SK-N-SH treated with all-trans-retinoic acid at 6 μM for 48 hours (cell line): ENCODE measurements around the gene HSPA1B.

Source experiments
- ATAC-seq: fragments of 200-7000 bp; cut with Tn5 transposase; 3 replicates; pipeline ENCODE4 v1.9.1; 2020; ENCODE audit warnings: mild to moderate bottlenecking, moderate library complexity
- BACH2 ChIP-seq: fragments of 250-450 bp; sonication (Bioruptor Pico); IDR thresholded peaks from 2 replicates; pipeline ENCODE4 v1.9.0; 2021; ENCODE audit warnings: mild to moderate bottlenecking, borderline replicate concordance
- CSDC2 ChIP-seq: fragments of 250-450 bp; sonication (Bioruptor Pico); IDR thresholded peaks from 2 replicates; pipeline ENCODE4 v1.5.0; 2020; ENCODE audit warnings: mild to moderate bottlenecking, moderate library complexity
- ESRRG ChIP-seq: fragments of 250-450 bp; sonication (Bioruptor Pico); IDR thresholded peaks from 2 replicates; pipeline ENCODE4 v1.6.1; 2021; ENCODE audit warnings: mild to moderate bottlenecking
- GLIS3 ChIP-seq: fragments of 250-450 bp; sonication (Bioruptor Pico); IDR thresholded peaks from 2 replicates; pipeline ENCODE4 v1.5.0; 2020; ENCODE audit warnings: mild to moderate bottlenecking, moderate library complexity
- ISL1 ChIP-seq: fragments of 250-450 bp; sonication (Bioruptor Pico); IDR thresholded peaks from 2 replicates; pipeline ENCODE4 v2.1.2; 2022; ENCODE audit warnings: mild to moderate bottlenecking, moderate library complexity
- OSR1 ChIP-seq: fragments of 250-450 bp; sonication (Bioruptor Pico); IDR thresholded peaks from 2 replicates; pipeline ENCODE4 v1.8.0; 2022; ENCODE audit warnings: moderate library complexity, mild to moderate bottlenecking, inconsistent platforms
- PPARA ChIP-seq: fragments of 250-450 bp; sonication (Bioruptor Pico); IDR thresholded peaks from 2 replicates; pipeline ENCODE4 v1.5.0; 2020; ENCODE audit warnings: mild to moderate bottlenecking, borderline replicate concordance
- RARB ChIP-seq: fragments of 250-450 bp; sonication (Bioruptor Pico); IDR thresholded peaks from 2 replicates; pipeline ENCODE4 v1.8.0; 2021; ENCODE audit warnings: mild to moderate bottlenecking, moderate library complexity
- SNAI2 ChIP-seq: fragments of 250-450 bp; sonication (Bioruptor Pico); IDR thresholded peaks from 2 replicates; pipeline ENCODE4 v1.5.0; 2020; ENCODE audit warnings: mild to moderate bottlenecking, moderate library complexity
- TCF4 ChIP-seq: fragments of 250-450 bp; sonication (Bioruptor Pico); IDR thresholded peaks from 2 replicates; pipeline ENCODE4 v1.8.0; 2021; ENCODE audit warnings: mild to moderate bottlenecking, moderate library complexity, borderline replicate concordance
- TOX ChIP-seq: fragments of 250-450 bp; sonication (Bioruptor Pico); IDR thresholded peaks from 2 replicates; pipeline ENCODE4 v1.8.0; 2021; ENCODE audit warnings: mild to moderate bottlenecking, moderate library complexity, borderline replicate concordance
- ZC3H10 ChIP-seq: fragments of 250-450 bp; sonication (Bioruptor Pico); IDR thresholded peaks from 2 replicates; pipeline ENCODE4 v1.5.1; 2021; ENCODE audit warnings: mild to moderate bottlenecking, moderate library complexity
- ZFP3 ChIP-seq: fragments of 250-450 bp; sonication (Bioruptor Pico); IDR thresholded peaks from 2 replicates; pipeline ENCODE4 v1.5.0; 2020; ENCODE audit warnings: mild to moderate bottlenecking, moderate library complexity
- ZFP30 ChIP-seq: fragments of 450-650 bp; formaldehyde crosslinking; IDR thresholded peaks from 2 replicates; pipeline ENCODE4 v1.5.0; 2022; ENCODE audit warnings: mild to moderate bottlenecking, moderate library complexity
- ZNF70 ChIP-seq: fragments of 450-650 bp; formaldehyde crosslinking; IDR thresholded peaks from 2 replicates; pipeline ENCODE4 v1.5.0; 2020; ENCODE audit warnings: mild to moderate bottlenecking, moderate library complexity
- TF ChIP-seq, protein P1 (sequence below): fragments of 250-450 bp; sonication (Bioruptor Pico); IDR thresholded peaks from 2 replicates; pipeline ENCODE4 v1.8.0; 2021; ENCODE audit warnings: low read depth, mild to moderate bottlenecking, moderate library complexity, borderline replicate concordance
- TF ChIP-seq, protein P2 (sequence below): fragments of 250-450 bp; sonication (Bioruptor Pico); IDR thresholded peaks from 2 replicates; pipeline ENCODE4 v1.8.0; 2020; ENCODE audit warnings: mild to moderate bottlenecking, moderate library complexity, borderline replicate concordance
- TF ChIP-seq, protein P3 (sequence below): fragments of 250-450 bp; sonication (Bioruptor Pico); IDR thresholded peaks from 2 replicates; pipeline ENCODE4 v1.5.0; 2020; ENCODE audit warnings: mild to moderate bottlenecking, moderate library complexity
- TF ChIP-seq, protein P4 (sequence below): fragments of 250-450 bp; sonication (Bioruptor Pico); IDR thresholded peaks from 2 replicates; pipeline ENCODE4 v1.5.1; 2021; ENCODE audit warnings: mild to moderate bottlenecking, moderate library complexity

Gene HSPA1B

DNA sequence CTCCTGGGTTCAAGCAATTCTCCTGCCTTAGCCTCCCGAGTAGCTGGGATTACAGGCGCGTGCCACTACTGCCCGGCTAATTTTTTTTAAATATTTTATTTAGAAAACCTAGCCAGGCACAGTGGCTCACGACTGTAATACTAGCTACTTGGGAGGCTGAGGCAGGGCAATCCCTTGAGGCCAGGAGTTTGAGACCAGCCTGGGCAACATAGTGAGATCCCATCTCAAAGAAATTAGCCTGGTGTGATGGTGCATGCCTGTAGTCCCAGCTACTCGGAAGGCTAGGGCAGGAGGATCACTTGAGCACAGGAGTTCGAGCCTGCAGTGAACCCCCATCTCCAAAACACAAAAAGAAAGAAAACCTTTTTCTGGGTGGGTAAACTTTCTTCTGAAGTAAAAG lies 48.8 kb downstream of the HSPA1B start (continued):
- TF ChIP-seq, protein P1, sequence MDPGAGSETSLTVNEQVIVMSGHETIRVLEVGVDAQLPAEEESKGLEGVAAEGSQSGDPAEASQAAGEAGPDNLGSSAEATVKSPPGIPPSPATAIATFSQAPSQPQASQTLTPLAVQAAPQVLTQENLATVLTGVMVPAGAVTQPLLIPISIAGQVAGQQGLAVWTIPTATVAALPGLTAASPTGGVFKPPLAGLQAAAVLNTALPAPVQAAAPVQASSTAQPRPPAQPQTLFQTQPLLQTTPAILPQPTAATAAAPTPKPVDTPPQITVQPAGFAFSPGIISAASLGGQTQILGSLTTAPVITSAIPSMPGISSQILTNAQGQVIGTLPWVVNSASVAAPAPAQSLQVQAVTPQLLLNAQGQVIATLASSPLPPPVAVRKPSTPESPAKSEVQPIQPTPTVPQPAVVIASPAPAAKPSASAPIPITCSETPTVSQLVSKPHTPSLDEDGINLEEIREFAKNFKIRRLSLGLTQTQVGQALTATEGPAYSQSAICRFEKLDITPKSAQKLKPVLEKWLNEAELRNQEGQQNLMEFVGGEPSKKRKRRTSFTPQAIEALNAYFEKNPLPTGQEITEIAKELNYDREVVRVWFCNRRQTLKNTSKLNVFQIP (CRISPR knock-in tag): no peak
- TF ChIP-seq, protein P2, sequence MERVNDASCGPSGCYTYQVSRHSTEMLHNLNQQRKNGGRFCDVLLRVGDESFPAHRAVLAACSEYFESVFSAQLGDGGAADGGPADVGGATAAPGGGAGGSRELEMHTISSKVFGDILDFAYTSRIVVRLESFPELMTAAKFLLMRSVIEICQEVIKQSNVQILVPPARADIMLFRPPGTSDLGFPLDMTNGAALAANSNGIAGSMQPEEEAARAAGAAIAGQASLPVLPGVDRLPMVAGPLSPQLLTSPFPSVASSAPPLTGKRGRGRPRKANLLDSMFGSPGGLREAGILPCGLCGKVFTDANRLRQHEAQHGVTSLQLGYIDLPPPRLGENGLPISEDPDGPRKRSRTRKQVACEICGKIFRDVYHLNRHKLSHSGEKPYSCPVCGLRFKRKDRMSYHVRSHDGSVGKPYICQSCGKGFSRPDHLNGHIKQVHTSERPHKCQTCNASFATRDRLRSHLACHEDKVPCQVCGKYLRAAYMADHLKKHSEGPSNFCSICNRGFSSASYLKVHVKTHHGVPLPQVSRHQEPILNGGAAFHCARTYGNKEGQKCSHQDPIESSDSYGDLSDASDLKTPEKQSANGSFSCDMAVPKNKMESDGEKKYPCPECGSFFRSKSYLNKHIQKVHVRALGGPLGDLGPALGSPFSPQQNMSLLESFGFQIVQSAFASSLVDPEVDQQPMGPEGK (CRISPR knock-in tag): no peak
- TF ChIP-seq CSDC2 (CRISPR knock-in tag): no peak

DNA sequence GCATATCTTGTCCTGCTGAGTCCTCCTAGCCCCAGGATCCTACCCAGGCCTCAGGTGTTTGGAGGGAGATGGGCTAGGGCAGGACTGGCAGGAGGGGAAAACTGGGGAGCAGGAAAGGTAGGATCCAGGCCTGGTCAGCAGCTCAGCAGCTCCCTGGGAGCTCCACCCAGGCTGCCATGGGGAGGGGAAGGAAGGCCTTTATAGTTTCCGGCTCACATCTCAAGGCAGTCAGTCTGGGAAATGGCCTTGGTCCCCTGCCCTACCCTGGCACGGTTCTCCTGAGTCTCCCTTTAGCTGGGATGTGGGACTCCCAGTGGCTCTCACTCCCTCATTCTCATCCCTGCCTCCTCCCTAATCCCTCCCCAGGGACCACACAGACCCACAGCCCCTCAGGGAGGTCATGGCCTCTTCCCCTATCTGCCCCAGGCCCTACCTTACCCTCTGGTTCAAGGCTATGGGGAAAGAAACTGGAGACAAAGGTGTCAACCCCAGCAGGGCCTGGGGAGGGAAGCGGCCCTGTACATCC lies 49.6 kb downstream of the HSPA1B start:
- TF ChIP-seq OSR1 (no peak), ISL1 (CRISPR knock-in tag) (no peak), PPARA (CRISPR knock-in tag) (no peak), ZFP30 (CRISPR knock-in tag) (no peak), ESRRG (CRISPR knock-in tag) (no peak), ZC3H10 (CRISPR knock-in tag) (no peak)
- TF ChIP-seq, protein P3, sequence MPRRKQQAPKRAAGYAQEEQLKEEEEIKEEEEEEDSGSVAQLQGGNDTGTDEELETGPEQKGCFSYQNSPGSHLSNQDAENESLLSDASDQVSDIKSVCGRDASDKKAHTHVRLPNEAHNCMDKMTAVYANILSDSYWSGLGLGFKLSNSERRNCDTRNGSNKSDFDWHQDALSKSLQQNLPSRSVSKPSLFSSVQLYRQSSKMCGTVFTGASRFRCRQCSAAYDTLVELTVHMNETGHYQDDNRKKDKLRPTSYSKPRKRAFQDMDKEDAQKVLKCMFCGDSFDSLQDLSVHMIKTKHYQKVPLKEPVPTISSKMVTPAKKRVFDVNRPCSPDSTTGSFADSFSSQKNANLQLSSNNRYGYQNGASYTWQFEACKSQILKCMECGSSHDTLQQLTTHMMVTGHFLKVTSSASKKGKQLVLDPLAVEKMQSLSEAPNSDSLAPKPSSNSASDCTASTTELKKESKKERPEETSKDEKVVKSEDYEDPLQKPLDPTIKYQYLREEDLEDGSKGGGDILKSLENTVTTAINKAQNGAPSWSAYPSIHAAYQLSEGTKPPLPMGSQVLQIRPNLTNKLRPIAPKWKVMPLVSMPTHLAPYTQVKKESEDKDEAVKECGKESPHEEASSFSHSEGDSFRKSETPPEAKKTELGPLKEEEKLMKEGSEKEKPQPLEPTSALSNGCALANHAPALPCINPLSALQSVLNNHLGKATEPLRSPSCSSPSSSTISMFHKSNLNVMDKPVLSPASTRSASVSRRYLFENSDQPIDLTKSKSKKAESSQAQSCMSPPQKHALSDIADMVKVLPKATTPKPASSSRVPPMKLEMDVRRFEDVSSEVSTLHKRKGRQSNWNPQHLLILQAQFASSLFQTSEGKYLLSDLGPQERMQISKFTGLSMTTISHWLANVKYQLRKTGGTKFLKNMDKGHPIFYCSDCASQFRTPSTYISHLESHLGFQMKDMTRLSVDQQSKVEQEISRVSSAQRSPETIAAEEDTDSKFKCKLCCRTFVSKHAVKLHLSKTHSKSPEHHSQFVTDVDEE (CRISPR knock-in tag): no peak
- TF ChIP-seq, protein P1 (CRISPR knock-in tag): no peak
- peak; percentile 7 for ATAC-seq

DNA sequence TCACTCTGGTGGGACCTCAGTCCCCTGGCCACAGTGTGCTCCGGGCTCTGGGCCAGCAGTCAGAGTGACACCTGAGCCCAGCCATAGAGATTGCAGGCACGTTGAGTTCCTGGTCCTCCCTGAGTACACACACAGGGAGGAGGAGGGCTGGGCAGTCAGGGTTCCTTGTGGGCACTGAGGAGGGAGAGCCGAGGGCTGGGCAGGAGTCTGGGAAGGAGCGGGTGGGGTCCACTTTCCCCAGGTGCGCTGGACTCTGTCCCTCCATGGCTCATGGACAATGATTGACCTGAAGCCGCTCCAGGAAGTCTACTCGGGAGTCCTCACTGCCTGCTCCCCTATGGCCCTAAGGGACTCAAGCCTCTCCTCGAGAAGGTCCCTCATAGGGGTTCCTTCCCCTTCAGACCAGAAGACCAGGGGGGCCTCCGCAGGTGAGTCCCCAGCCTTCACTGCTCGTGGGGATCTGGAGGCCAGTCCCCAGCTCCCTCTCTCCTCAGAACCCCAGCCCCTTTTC lies 50.2 kb downstream of the HSPA1B start:
- TF ChIP-seq SNAI2 (CRISPR knock-in tag): no peak
- ATAC-seq: peak; percentile 30; the same call in 2 of the 3 replicates

DNA sequence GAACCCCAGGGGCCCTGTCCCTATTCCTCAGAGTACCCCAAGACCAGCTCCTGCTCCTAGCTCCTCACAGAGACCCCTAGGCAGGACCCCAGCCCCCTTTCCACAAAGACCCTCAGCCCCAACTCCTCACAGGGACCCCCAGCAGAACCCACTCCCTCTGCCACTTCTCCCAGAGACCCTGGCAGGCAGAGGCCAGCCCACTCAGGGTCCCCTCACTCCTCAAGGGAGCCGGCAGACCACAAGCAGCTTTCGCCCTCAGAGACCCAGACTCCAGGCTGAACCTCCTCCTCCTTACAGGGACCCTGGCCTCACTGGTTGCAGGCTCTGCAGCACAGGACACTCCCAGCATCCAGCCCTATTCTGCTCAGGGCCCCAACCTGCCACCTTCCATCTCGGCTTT lies 50.7 kb downstream of the HSPA1B start:
- ATAC-seq: no peak; the same call in 2 of the 3 replicates
- TF ChIP-seq, protein P1 (CRISPR knock-in tag): no peak
- TF ChIP-seq GLIS3 (CRISPR knock-in tag) (no peak), RARB (CRISPR knock-in tag) (no peak), ESRRG (CRISPR knock-in tag) (no peak)

DNA sequence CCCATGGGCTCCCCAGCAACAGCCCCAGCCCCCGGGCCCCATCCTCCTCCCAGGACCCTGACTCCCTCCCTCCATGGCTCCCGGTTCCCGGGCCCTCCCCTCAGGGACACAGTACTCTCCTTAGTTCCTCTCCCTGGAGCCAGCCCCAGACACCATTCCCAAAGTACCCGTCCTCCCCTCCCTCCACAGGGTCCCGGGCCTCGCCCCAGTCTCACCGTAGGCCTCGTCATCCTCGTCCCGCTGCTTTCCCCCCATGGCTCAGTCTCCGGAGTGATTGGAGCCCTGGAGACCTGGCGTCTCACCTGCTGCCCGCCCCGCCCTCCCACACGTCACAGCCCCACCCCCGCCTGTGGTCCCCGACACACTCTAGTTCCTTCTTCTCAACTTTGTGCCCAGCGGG lies 51.2 kb downstream of the HSPA1B start, which contains the start of gene SLC44A4:
TSS of gene SLC44A4 (minus strand) at position 272 of the 400 bp plus-strand sequence. CDS start at position 255, 17 bp downstream.
- TF ChIP-seq TCF4: no peak
- TF ChIP-seq, protein P4, sequence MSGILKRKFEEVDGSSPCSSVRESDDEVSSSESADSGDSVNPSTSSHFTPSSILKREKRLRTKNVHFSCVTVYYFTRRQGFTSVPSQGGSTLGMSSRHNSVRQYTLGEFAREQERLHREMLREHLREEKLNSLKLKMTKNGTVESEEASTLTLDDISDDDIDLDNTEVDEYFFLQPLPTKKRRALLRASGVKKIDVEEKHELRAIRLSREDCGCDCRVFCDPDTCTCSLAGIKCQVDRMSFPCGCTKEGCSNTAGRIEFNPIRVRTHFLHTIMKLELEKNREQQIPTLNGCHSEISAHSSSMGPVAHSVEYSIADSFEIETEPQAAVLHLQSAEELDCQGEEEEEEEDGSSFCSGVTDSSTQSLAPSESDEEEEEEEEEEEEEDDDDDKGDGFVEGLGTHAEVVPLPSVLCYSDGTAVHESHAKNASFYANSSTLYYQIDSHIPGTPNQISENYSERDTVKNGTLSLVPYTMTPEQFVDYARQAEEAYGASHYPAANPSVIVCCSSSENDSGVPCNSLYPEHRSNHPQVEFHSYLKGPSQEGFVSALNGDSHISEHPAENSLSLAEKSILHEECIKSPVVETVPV: no peak
- TF ChIP-seq, protein P3 (CRISPR knock-in tag): no peak
- no peak for TF ChIP-seq ZFP30 (CRISPR knock-in tag)
- TF ChIP-seq TOX (CRISPR knock-in tag): no peak
- no peak for TF ChIP-seq PPARA (CRISPR knock-in tag)
- TF ChIP-seq RARB (CRISPR knock-in tag): no peak
- TF ChIP-seq OSR1: no peak
- no peak for TF ChIP-seq ZFP3 (CRISPR knock-in tag)
- no peak for TF ChIP-seq ESRRG (CRISPR knock-in tag)
- no peak for TF ChIP-seq BACH2 (CRISPR knock-in tag)
- no peak for TF ChIP-seq ZNF70 (CRISPR knock-in tag)
- ATAC-seq: no peak
